Calu3 (cell line): ENCODE measurements around the gene ERGIC1. TPM values are rescaled to one million over a fixed set of nuclear protein-coding genes. Genes with fewer than 3 reads are reported as not detected.

ENCODE experiments used
- BruUV-seq: library from RNA; stranded (reverse); fragments of 400-500 nt; replicated peaks from 2 replicates; lab custom pipeline; 2021; lab: Mats Ljungman, UMichigan
- CTCF ChIA-PET: fragments of 300-600 bp; sonication (Branson Sonifier 250); formaldehyde crosslinking; loops from one replicate; lab custom pipeline; 2022; ENCODE audit warnings: antibody characterized with exemption; lab: Charles Lee
- DNase-seq: peaks from one replicate; pipeline ENCODE4 v3.0.0; 2022
- H3K27ac Mint-ChIP-seq: one replicate; pipeline ENCODE4 v1.8.0; 2022; ENCODE audit warnings: mixed read lengths; ENCODE audit not compliant: unreplicated experiment
- H3K27me3 Mint-ChIP-seq: one replicate; pipeline ENCODE4 v1.8.0; 2022; ENCODE audit warnings: mixed read lengths; ENCODE audit not compliant: unreplicated experiment
- H3K36me3 Mint-ChIP-seq: one replicate; pipeline ENCODE4 v1.8.0; 2022; ENCODE audit warnings: mild to moderate bottlenecking, moderate library complexity, mixed read lengths; ENCODE audit not compliant: insufficient read depth, unreplicated experiment
- H3K4me1 Mint-ChIP-seq: one replicate; pipeline ENCODE4 v1.8.0; 2022; ENCODE audit warnings: mild to moderate bottlenecking, low read depth, mixed read lengths; ENCODE audit not compliant: unreplicated experiment
- H3K4me3 Mint-ChIP-seq: one replicate; pipeline ENCODE4 v1.8.0; 2022; ENCODE audit warnings: mild to moderate bottlenecking, low read depth, moderate library complexity, mixed read lengths; ENCODE audit not compliant: unreplicated experiment
- H3K9me3 Mint-ChIP-seq: one replicate; pipeline ENCODE4 v1.8.0; 2022; ENCODE audit warnings: low read depth, mixed read lengths; ENCODE audit not compliant: unreplicated experiment
- intact Hi-C: fragments of 100-400 bp; cut with micrococcal nuclease; formaldehyde crosslinking; loops from one replicate; pipeline ENCODE4 v1.10.0; 2022; ENCODE audit not compliant: unreplicated experiment
- total RNA-seq: library from RNA; stranded (reverse); gene quantifications from 2 replicates; pipeline ENCODE4 v1.2.3, GENCODE V29; 2022
- TF ChIP-seq, protein P1 (sequence below): fragments of 200-600 bp; IDR thresholded peaks from one replicate; pipeline ENCODE4 v1.8.0; 2022; ENCODE audit warnings: antibody characterized with exemption; ENCODE audit not compliant: unreplicated experiment

ERGIC1 gene
- total RNA-seq, 1 experiment from 2014 or later = 235 TPM

DNA sequence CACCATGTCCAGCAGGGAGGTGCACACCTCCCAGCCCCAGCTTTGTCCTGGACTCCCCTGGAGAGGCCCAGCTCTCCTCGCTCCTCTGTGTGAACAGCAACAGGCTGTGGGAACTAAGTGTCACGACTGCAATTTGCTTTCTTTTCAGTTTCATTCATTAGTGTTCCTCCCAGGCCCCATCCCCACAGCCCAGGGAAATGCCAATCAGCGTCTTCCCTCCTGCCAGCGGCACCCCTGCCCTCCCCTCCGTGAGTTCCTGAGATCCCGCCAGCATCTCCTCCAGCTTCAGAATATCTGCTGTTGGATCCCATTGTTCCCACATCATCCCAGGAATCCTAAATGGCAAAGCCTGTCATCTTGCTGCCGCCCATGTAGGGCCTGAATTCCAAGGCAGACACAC is 112.1 kb downstream of the ERGIC1 start:
- H3K27ac Mint-ChIP-seq = no peak overlapping the region
- CTCF ChIA-PET = no interaction called here
- peaks cover 24% of the 10 kb centered on the region for H3K36me3 Mint-ChIP-seq
- no peaks in the 10 kb centered on the region for H3K9me3 Mint-ChIP-seq
- TF ChIP-seq, protein P1, sequence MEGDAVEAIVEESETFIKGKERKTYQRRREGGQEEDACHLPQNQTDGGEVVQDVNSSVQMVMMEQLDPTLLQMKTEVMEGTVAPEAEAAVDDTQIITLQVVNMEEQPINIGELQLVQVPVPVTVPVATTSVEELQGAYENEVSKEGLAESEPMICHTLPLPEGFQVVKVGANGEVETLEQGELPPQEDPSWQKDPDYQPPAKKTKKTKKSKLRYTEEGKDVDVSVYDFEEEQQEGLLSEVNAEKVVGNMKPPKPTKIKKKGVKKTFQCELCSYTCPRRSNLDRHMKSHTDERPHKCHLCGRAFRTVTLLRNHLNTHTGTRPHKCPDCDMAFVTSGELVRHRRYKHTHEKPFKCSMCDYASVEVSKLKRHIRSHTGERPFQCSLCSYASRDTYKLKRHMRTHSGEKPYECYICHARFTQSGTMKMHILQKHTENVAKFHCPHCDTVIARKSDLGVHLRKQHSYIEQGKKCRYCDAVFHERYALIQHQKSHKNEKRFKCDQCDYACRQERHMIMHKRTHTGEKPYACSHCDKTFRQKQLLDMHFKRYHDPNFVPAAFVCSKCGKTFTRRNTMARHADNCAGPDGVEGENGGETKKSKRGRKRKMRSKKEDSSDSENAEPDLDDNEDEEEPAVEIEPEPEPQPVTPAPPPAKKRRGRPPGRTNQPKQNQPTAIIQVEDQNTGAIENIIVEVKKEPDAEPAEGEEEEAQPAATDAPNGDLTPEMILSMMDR = no peak
- no TSS peak for BruUV-seq
- H3K27me3 Mint-ChIP-seq = no peaks in the 10 kb centered on the region
- no peak for DNase-seq
- H3K4me3 Mint-ChIP-seq = no peak overlapping the region
- intact Hi-C loops = no loop called here
- H3K4me1 Mint-ChIP-seq = no peaks in the 10 kb centered on the region

DNA sequence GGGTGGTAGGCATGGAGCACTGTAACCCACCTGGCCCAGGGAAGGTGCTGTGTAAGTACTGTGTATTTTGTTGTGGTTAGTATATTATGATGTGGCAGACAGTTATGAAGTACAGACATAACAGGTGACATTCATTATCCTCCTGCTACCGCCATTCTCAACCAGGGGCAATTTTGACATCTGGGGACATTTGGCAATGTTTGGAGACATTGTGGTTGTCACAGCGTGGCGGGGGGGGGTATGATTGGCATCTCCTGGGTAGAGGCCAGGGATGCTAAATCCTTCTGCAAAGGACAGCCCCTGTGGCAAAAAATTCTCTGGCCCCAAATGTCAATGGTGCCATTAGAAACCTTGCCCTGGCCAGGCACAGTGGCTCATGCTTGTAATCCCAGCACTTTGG is 115.4 kb downstream of the ERGIC1 start:
- no peak overlapping the region for H3K27ac Mint-ChIP-seq
- no peak for DNase-seq
- H3K36me3 Mint-ChIP-seq = peaks cover 29% of the 10 kb centered on the region
- H3K9me3 Mint-ChIP-seq = no peaks in the 10 kb centered on the region
- intact Hi-C loops = no loop called here
- H3K4me3 Mint-ChIP-seq = no peak overlapping the region
- TF ChIP-seq, protein P1 = no peak
- peaks cover 15% of the 10 kb centered on the region for H3K4me1 Mint-ChIP-seq
- H3K27me3 Mint-ChIP-seq = no peaks in the 10 kb centered on the region
- no TSS peak for BruUV-seq
- CTCF ChIA-PET = interaction anchor here (1.4 kb wide), 1 partner anchor 13 kb away, joined by 3 read pairs; no protein-coding TSS in a partner anchor

DNA sequence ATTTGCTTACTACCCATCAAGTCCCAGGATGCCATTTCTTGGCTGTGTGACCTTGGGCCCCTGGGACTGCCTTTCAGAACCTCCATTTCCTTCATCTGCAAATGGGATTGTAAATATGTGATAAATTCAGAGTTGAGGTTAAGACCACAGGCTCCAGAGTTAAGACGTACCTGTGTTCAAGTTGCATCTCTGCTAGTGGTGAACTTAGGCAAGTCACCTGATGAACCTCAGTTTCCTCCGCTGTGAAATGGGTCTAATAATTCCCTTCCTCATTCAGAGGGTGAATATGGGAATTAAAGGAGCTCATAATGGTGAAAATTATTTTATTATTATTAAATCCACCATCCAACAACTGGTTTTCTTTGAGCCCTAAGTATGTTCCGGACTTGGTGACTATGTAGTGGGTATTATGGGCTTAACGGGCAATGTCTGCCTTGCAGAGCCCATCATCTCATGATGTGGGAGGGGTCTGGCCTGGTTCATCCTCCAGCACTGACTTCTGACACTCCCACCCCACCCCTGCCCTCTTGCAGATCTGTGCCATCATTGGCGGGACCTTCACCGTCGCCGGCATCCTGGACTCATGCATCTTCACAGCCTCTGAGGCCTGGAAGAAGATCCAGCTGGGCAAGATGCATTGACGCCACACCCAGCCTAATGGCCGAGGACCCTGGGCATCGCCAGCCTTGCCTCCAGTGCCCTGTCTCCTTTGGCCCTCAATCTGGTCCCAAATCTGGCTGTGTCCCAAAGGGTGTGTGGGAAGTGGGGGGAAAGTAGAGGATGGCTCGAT is 116.3 kb downstream of the ERGIC1 start:
- TF ChIP-seq, protein P1 = no peak
- H3K4me3 Mint-ChIP-seq = no peak overlapping the region
- H3K27me3 Mint-ChIP-seq = no peaks in the 10 kb centered on the region
- no peaks in the 10 kb centered on the region for H3K9me3 Mint-ChIP-seq
- peaks cover 28% of the 10 kb centered on the region for H3K36me3 Mint-ChIP-seq
- BruUV-seq = no TSS peak
- H3K4me1 Mint-ChIP-seq = peaks cover 23% of the 10 kb centered on the region
- no peak overlapping the region for H3K27ac Mint-ChIP-seq
- CTCF ChIA-PET = interaction anchor here (1.4 kb wide), 1 partner anchor 14 kb away, joined by 3 read pairs; no protein-coding TSS in a partner anchor
- intact Hi-C loops = loop anchor here (10.0 kb wide), 1 partner anchor 476 kb away; no protein-coding TSS in a partner anchor
- DNase-seq = no peak

DNA sequence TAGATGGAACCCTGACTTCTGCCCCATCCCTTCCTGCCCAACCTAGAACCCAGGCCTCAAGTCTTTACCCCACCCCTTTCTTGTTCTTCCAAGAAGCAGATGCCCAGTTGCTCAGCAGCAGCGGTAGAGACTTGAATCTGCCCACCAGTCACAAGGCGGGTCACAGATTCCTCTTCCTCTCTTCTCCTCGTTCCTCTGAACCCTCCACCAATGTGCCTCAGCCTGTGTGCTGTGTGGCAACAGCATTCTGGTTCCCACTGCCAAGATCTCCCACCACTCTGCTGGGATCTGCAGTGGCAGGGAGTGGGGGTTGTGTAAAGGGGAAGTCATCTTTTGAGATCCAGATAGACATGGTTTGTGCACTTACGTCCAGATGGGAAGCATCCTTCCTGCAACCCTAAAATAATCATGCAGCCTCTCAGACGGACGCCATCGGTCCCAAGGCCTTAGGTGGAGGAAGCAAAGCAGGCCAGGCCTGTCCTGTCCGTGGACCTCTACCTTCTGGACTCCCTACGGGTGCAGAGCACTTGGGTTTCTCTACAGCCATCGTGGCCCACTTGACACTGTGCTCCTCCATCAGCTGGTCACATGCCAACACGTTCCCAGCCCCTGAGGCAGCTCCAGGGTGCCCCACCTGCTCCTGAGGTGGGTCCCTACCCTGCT is 117.5 kb downstream of the ERGIC1 start:
- CTCF ChIA-PET = interaction anchor here (1.0 kb wide), 1 partner anchor 237 kb away, joined by 3 read pairs; no protein-coding TSS in a partner anchor
- TF ChIP-seq, protein P1 = no peak
- Mint-ChIP-seq H3K9me3 (no peaks in the 10 kb centered on the region), H3K36me3 (peaks cover 27% of the 10 kb centered on the region), H3K4me3 (no peak overlapping the region), H3K4me1 (peaks cover 31% of the 10 kb centered on the region), H3K27me3 (no peaks in the 10 kb centered on the region), H3K27ac (no peak overlapping the region)
- intact Hi-C loops = loop anchor here (10.0 kb wide), 1 partner anchor 477 kb away; no protein-coding TSS in a partner anchor
- no peak for DNase-seq
- TSS peak; percentile 79 for BruUV-seq
